GM19324 (cell line): ENCODE data around the gene PARD6G.

Experiments used
- ATAC-seq: cut with Tn5 transposase; IDR thresholded peaks from one replicate; pipeline ENCODE4 v1.9.1; 2021; ENCODE audit warnings: mild to moderate bottlenecking, moderate library complexity; ENCODE audit not compliant: unreplicated experiment, low FRiP score

Gene PARD6G

DNA sequence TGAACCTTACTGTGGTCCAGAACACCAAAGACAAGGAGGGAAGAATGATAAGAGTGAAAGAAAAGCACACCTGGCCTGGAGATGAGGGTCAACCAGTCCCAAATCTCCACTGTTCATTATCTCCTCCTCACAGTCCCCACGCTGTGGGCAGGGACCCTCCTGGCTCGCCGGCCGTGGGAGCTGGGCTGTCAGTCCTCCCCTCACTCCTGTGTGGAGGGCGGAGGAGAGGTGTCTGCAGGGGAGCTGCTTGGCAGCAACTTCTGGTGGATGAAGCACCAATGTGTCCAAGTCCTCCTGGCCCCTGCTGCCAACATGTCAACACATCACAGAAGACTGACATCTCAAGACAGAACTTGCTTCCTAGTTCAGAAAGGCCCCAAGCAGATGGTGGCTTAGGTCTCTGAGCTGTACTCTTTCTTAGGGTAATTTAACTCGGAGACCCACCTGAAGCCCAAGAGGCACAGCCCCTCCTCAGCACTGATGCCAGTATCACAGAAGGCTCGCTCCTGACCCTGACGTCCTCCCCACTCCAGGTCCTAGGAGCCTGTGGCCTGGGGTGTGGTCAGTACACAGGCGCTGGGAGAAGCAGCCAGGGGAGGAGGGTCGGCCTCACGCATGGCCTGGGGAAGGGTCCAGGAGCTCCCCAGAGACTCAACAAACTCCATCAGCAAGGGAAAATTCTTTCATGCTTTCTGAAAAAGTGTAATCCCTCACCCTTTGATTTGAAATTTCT lies 54.5 kb downstream of the PARD6G start:
- ATAC-seq: no peak

- ATAC-seq: no peak
Observed at GRCh38 chr18:80191907-80192652, 55.2 kb downstream of the PARD6G start.

DNA sequence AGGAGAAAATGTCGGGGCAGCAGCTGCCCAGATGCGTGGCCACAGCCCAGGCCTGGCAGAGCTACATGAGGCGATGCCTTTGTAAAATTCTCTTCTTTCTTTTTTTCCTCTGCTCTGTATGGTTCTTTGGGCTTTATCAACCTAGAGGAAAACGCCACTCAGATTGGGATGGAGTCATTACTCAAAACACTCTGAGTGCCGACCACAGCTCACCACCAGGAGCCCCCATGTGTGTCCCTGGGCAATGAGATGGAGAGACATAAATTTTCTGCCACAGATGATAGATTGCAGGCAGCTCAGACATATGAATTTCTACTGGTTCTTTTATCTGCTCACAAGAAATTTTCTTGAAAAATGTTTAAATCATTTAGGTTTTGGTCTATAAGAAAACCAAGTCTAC lies 56.0 kb downstream of the PARD6G start:
- ATAC-seq: no peak

GRCh38 chr18:80190311-80190710 lies 57.0 kb downstream of the PARD6G start:
- ATAC-seq: no peak

GRCh38 chr18:80189531-80189865 lies 57.8 kb downstream of the PARD6G start:
- ATAC-seq: no peak

GRCh38 chr18:80188643-80189530 lies 58.4 kb downstream of the PARD6G start:
- ATAC-seq: no peak

DNA sequence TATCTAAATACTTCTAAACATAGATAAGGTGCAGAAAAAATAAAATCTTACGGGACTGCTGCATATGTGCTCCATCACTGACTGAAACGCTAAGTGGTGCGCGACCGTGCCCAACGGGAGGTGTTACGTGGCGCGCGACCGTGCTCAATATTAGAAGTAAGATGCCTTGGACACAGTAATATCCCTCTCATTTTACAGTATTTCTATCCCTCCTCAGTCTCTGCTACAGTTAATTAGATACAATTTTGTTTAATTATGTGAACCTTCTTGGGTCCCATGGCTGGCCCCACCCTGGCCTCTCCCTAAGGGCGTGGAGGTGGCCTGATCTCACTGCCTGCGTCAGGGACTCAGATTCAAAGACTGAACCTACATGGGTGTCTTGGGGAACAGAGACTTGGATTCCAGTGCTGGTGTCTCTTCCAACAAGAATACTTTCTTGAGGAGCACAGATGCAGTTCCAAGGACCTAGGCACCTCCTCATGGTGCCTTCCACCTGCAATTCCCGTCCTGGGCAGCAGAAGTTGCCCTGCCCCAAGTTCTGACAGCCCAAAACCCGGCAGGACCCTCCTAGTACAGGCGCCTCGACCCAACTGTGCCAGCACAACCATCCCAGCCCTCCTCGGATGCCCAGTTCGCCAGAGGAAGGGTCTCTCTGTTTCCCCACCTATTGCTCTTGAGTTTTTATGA lies 59.2 kb downstream of the PARD6G start:
- no peak for ATAC-seq

- no peak for ATAC-seq
Observed at GRCh38 chr18:80185545-80185944, 61.8 kb downstream of the PARD6G start.

- ATAC-seq: no peak
Observed at GRCh38 chr18:80184243-80184772, 63.0 kb downstream of the PARD6G start.

GRCh38 chr18:80183273-80184050 lies 63.9 kb downstream of the PARD6G start:
- no peak for ATAC-seq

- no peak for ATAC-seq
Observed at GRCh38 chr18:80182855-80183254, 64.5 kb downstream of the PARD6G start.

DNA sequence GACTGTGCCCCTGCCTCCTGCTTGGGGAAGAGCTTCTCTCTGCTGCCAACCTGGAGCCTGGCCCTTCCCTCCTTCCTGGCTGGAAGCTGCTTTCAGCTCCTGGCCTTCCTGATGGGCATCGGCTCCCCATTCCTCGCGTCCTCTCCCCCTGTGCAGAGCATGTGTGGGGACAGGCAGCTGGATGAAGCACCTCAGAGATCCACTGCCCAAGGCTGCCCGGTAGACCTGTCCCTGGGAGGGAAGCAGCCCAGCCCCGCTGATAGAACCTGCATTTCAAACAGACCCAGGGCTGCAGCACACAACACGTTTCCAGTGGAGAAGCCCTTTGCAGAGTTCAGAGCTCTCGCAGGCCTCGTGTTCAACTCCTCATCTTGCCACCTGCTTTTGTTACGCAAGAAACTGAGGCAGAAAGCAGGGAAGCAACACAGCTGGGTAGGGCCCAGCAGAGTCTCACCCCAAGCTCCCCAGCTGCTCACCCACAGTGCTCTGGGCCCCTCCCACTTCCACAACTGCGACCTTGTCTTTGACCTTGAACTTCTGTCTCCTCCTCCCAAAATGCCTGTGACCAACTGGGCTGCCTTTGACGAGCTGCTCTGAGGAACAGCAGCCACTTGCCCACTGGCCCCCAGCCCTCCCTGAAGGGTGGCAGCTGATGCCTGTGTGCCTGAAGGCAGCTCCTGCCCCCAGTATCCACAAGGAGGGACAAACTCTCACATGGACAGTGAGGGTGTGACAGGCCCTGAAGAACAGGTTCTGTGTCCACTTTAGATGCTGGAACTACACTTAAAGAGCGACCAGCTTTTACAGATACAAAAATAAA lies 65.5 kb downstream of the PARD6G start:
- ATAC-seq: no peak

- no peak for ATAC-seq
Observed at GRCh38 chr18:80180778-80181564, 66.3 kb downstream of the PARD6G start.

- ATAC-seq: no peak
Observed at GRCh38 chr18:80179857-80180558, 67.3 kb downstream of the PARD6G start.

DNA sequence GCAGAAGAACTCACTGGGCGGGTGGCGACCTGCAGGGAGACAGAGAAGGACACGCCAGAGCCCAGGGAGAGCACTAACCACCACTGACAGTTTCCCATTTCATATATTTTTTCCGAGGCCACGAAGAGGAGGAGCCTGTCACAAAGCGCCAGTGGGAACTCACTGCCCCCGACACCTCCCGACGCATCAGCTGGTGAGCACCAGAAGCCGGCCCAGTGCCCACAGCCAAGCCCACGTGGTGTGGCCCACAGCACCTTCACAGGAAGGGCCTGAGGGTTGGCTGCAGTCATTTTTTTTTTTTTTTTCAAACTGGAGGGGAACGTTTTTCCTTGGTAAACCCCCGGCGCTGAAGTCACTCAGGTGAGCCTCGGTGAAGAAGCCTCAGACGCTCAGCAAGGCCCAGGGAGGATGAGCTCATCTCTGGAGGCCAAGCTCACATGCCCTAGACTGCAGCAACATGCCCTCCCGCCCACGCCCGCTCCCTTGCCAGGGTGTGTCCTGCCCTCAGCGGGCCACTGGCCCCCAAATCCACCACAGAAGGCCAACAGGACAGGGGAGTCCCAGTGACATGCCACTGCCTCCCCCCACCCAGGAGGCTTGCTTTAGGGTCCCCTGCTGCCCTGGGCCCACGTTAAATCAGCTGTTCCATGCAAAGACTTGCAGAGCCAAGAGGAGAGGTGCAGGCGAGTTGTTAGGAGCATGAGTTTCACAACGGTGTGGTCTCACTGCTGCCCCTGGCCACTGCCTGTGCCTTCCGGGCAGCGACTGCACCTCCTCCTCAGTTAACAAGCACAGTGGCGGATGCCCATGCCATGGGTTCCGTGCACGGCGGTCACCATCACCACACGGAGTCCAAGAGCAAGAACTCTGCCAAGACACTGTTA lies 68.1 kb downstream of the PARD6G start:
- no peak for ATAC-seq

- ATAC-seq: no peak
Observed at GRCh38 chr18:80177128-80177527, 70.2 kb downstream of the PARD6G start.
